ENCODE results near the gene KHK. TPM values are rescaled to one million over a fixed set of nuclear protein-coding genes. Genes with fewer than 3 reads are reported as not detected.
A peak's percentile ranks its signal among the peaks of the same experiment; 100 is the strongest.

Gene KHK
- 0.29 and 0.36 TPM in 2 replicates for total RNA-seq

DNA sequence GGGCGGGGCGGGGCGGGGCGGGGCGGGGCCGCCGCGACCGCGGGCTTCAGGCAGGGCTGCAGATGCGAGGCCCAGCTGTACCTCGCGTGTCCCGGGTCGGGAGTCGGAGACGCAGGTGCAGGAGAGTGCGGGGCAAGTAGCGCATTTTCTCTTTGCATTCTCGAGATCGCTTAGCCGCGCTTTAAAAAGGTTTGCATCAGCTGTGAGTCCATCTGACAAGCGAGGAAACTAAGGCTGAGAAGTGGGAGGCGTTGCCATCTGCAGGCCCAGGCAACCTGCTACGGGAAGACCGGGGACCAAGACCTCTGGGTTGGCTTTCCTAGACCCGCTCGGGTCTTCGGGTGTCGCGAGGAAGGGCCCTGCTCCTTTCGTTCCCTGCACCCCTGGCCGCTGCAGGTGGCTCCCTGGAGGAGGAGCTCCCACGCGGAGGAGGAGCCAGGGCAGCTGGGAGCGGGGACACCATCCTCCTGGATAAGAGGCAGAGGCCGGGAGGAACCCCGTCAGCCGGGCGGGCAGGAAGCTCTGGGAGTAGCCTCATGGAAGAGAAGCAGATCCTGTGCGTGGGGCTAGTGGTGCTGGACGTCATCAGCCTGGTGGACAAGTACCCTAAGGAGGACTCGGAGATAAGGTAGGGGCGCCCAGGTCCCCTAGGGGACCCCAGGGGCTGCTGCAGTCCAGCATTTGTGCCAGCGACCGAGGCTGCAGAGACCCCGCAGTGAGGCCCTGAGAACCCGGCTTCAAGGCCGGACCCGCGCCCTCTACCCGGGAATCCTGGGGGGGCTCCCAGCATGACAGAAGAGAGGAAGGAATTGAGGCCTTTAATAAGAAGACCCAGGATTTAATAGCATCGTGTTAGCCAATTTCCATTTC, at the start of gene KHK:
TSS of gene KHK (plus strand) at position 49 of the 870 bp plus-strand sequence. CDS start at position 537, 488 bp downstream.
- peak within 1 kb of the TSS; percentile 79 for H3K4me2 ChIP-seq (ENCODE audit: insufficient read depth, low read length)
- TF ChIP-seq, protein P1, sequence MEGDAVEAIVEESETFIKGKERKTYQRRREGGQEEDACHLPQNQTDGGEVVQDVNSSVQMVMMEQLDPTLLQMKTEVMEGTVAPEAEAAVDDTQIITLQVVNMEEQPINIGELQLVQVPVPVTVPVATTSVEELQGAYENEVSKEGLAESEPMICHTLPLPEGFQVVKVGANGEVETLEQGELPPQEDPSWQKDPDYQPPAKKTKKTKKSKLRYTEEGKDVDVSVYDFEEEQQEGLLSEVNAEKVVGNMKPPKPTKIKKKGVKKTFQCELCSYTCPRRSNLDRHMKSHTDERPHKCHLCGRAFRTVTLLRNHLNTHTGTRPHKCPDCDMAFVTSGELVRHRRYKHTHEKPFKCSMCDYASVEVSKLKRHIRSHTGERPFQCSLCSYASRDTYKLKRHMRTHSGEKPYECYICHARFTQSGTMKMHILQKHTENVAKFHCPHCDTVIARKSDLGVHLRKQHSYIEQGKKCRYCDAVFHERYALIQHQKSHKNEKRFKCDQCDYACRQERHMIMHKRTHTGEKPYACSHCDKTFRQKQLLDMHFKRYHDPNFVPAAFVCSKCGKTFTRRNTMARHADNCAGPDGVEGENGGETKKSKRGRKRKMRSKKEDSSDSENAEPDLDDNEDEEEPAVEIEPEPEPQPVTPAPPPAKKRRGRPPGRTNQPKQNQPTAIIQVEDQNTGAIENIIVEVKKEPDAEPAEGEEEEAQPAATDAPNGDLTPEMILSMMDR (IDR thresholded peaks at IDR 0.05; ENCODE audit: extremely low read depth, low read depth, low read length) = no peak
- peaks cover 4% of the 10 kb centered on the region for H3K4me1 ChIP-seq (ENCODE audit: insufficient read depth, low read length)
- H3K4me3 ChIP-seq (ENCODE audit: insufficient read depth, low read length) = peak within 1 kb of the TSS; percentile 73
- no peaks in the 10 kb centered on the region for H3K9me3 ChIP-seq (ENCODE audit: low read depth, low read length)
- peaks cover 20% of the 10 kb centered on the region for H3K36me3 ChIP-seq (ENCODE audit: insufficient read depth, low read length)
- peaks cover 3% of the 10 kb centered on the region for H3K79me2 ChIP-seq (ENCODE audit: insufficient read depth, low read length)
- no peak within 1 kb of the TSS for H2AFZ ChIP-seq (ENCODE audit: low read length)
- peak within 1 kb of the TSS; percentile 17 for H3K27ac ChIP-seq (ENCODE audit: low read depth, low read length)
- H3K27me3 ChIP-seq (ENCODE audit: insufficient read depth, low read length) = no peaks in the 10 kb centered on the region
- DNase-seq (ENCODE audit: insufficient read length, low spot score, missing footprints) = peak; percentile 87
- peaks cover 19% of the 10 kb centered on the region for H4K20me1 ChIP-seq (ENCODE audit: insufficient read depth, low read length)

DNA sequence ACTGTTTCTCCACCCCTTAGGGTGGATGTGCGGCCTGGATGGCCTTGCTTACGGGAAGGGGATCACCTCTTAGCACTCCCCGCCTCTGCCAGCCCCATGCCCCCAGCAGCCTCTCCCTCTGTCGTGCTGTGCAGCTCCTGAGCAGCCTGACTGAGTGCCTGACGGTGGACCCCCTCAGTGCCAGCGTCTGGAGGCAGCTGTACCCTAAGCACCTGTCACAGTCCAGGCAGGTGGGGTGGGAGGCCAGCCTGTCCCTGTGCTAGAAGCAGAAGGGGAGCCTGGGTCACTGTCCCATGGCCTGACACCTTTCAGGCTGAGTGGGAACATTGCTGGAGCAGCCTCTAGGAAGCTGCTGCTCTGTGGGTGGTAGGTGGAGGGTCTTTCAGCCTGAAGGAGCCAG, 48.6 kb upstream of the KHK start:
- no peak overlapping the region for H2AFZ ChIP-seq (ENCODE audit: low read length)
- TF ChIP-seq, protein P1 (IDR thresholded peaks at IDR 0.05; ENCODE audit: extremely low read depth, low read depth, low read length) = no peak
- H3K79me2 ChIP-seq (ENCODE audit: insufficient read depth, low read length) = peaks cover 36% of the 10 kb centered on the region
- no peak overlapping the region for H3K4me3 ChIP-seq (ENCODE audit: insufficient read depth, low read length)
- H3K27me3 ChIP-seq (ENCODE audit: insufficient read depth, low read length) = no peaks in the 10 kb centered on the region
- H3K9me3 ChIP-seq (ENCODE audit: low read depth, low read length) = no peaks in the 10 kb centered on the region
- peaks cover 30% of the 10 kb centered on the region for H3K4me1 ChIP-seq (ENCODE audit: insufficient read depth, low read length)
- H3K36me3 ChIP-seq (ENCODE audit: insufficient read depth, low read length) = peaks cover 86% of the 10 kb centered on the region
- no peak overlapping the region for H3K4me2 ChIP-seq (ENCODE audit: insufficient read depth, low read length)
- no peak overlapping the region for H3K27ac ChIP-seq (ENCODE audit: low read depth, low read length)
- peaks cover 62% of the 10 kb centered on the region for H4K20me1 ChIP-seq (ENCODE audit: insufficient read depth, low read length)
- no peak for DNase-seq (ENCODE audit: insufficient read length, low spot score, missing footprints)

DNA sequence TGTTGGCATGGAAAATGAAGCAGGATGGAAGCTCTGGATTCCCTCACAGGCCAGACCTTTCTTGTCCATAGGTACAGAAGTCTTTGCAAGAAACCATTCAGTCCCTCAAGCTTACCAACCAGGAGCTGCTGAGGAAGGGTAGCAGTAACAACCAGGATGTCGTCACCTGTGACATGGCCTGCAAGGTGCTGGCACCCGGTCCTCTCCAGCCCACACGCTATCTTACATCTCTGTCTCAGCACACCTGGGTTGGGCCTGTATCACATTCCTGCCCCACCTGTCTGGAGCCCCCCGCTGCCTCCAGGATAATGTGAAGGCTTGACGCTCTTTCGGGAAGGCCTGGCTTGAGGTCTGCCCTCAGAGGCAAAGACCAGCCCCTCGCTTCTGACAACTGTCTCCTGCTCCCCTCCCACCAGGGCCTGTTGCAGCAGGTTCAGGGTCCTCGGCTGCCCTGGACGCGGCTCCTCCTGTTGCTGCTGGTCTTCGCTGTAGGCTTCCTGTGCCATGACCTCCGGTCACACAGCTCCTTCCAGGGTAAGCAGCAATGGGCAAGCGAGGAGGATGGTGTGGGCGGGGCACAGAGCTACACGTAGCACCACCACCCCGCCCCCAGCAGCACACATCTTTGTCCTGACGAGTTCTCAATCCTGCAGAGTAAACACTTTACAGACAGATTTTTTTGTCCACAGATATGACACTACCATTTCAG, 47.8 kb upstream of the KHK start:
- H2AFZ ChIP-seq (ENCODE audit: low read length) = no peak overlapping the region
- no peak overlapping the region for H3K4me3 ChIP-seq (ENCODE audit: insufficient read depth, low read length)
- H3K27ac ChIP-seq (ENCODE audit: low read depth, low read length) = no peak overlapping the region
- H3K79me2 ChIP-seq (ENCODE audit: insufficient read depth, low read length) = peaks cover 29% of the 10 kb centered on the region
- no peak for DNase-seq (ENCODE audit: insufficient read length, low spot score, missing footprints)
- H3K27me3 ChIP-seq (ENCODE audit: insufficient read depth, low read length) = no peaks in the 10 kb centered on the region
- peaks cover 91% of the 10 kb centered on the region for H3K36me3 ChIP-seq (ENCODE audit: insufficient read depth, low read length)
- H3K9me3 ChIP-seq (ENCODE audit: low read depth, low read length) = no peaks in the 10 kb centered on the region
- peaks cover 29% of the 10 kb centered on the region for H3K4me1 ChIP-seq (ENCODE audit: insufficient read depth, low read length)
- TF ChIP-seq, protein P1 (IDR thresholded peaks at IDR 0.05; ENCODE audit: extremely low read depth, low read depth, low read length) = no peak
- no peak overlapping the region for H3K4me2 ChIP-seq (ENCODE audit: insufficient read depth, low read length)
- H4K20me1 ChIP-seq (ENCODE audit: insufficient read depth, low read length) = peaks cover 58% of the 10 kb centered on the region

DNA sequence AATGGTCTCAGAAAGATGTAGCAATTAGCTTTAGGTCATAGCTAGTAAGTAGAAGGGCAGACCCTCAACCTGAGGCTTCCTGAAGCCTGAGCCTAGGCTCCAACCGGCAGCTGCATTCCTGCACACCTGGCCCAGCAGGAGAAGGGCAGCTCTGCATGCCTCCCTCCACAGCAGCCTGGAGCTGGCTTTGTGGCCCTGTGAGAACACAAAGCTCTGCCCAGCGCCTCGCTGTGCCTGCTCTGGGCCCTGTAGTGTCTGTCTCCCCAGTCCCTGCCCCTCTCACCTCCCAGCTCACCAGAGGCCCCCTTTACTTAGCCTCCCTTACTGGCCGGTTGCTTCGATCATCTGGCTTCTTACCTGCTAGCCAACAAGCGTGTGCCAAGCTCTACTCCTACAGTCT, 47.1 kb upstream of the KHK start:
- H3K9me3 ChIP-seq (ENCODE audit: low read depth, low read length) = no peaks in the 10 kb centered on the region
- peaks cover 51% of the 10 kb centered on the region for H4K20me1 ChIP-seq (ENCODE audit: insufficient read depth, low read length)
- no peak for DNase-seq (ENCODE audit: insufficient read length, low spot score, missing footprints)
- peaks cover 22% of the 10 kb centered on the region for H3K79me2 ChIP-seq (ENCODE audit: insufficient read depth, low read length)
- no peak overlapping the region for H3K27ac ChIP-seq (ENCODE audit: low read depth, low read length)
- TF ChIP-seq, protein P1 (IDR thresholded peaks at IDR 0.05; ENCODE audit: extremely low read depth, low read depth, low read length) = no peak
- no peaks in the 10 kb centered on the region for H3K27me3 ChIP-seq (ENCODE audit: insufficient read depth, low read length)
- no peak overlapping the region for H3K4me3 ChIP-seq (ENCODE audit: insufficient read depth, low read length)
- no peak overlapping the region for H2AFZ ChIP-seq (ENCODE audit: low read length)
- H3K4me1 ChIP-seq (ENCODE audit: insufficient read depth, low read length) = peaks cover 23% of the 10 kb centered on the region
- H3K36me3 ChIP-seq (ENCODE audit: insufficient read depth, low read length) = peaks cover 87% of the 10 kb centered on the region
- H3K4me2 ChIP-seq (ENCODE audit: insufficient read depth, low read length) = no peak overlapping the region

Data from osteoblast (primary cell).